Stimulated activated CD8-positive, alpha-beta memory T cell treated with anti-CD3 and anti-CD28 coated beads, Interleukin-12 subunit alpha, Interleukin-12 subunit beta, amount 100 ng/mL, for 24 hours (primary cell): ENCODE measurements around the gene MGP.
A peak's percentile ranks its signal among the peaks of the same experiment; 100 is the strongest.

ENCODE experiments used
- DNase-seq: peaks from one replicate; pipeline ENCODE4 v3.0.0-alpha.2; 2020; ENCODE audit errors: extremely low read depth

The MGP gene

DNA sequence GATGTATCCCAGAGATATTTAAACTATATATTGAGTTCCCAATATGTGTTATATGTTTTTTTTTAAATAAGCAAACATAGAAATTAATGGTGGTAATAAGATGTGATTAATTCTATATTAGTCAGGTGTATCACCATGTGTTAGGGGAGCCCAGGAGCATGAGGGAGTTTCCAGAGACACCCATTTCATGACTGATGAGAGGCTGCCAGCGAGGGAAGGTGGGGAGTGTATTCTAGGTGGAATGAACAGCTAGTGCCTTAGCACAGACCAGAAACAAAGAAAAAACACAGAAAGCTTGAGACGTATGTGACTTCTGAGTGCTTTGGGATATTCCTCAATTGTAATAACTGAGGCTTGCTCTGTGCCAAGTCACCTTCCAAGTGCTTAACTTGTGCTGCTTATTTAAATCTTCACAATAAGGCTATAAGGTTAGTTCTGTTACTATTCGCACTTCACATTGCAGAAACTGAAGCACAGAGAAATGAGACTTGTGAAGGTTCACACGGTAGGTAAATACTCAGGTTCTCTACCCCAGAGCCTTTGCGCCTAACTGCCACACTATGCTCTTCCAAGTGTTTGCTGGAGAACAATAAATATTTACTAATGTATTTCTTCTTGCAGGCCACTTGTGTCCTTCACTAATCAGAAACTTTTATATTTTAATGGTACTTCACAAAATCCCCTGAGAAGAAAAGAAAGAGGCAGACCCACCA, 17.9 kb upstream of the MGP start:
- DNase-seq = no peak

GRCh38 chr12:14902465-14902864, 16.8 kb upstream of the MGP start:
- no peak for DNase-seq

DNA sequence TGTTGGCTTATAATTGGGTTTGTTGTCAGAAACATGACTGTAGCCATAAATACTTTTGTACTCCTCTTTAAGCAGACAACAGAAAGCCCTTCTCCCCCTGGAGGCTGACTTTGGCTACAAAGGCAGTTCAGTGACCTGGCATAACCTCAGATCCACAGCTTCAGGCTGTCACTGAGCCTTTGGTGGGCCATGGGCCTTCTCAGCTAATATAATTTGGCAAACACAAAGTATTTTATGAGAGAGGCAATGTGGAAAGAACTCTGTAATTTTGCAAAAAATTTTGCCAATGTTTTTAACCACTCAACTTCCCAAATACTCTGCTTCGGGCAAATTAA, 15.5 kb upstream of the MGP start:
- no peak for DNase-seq

DNA sequence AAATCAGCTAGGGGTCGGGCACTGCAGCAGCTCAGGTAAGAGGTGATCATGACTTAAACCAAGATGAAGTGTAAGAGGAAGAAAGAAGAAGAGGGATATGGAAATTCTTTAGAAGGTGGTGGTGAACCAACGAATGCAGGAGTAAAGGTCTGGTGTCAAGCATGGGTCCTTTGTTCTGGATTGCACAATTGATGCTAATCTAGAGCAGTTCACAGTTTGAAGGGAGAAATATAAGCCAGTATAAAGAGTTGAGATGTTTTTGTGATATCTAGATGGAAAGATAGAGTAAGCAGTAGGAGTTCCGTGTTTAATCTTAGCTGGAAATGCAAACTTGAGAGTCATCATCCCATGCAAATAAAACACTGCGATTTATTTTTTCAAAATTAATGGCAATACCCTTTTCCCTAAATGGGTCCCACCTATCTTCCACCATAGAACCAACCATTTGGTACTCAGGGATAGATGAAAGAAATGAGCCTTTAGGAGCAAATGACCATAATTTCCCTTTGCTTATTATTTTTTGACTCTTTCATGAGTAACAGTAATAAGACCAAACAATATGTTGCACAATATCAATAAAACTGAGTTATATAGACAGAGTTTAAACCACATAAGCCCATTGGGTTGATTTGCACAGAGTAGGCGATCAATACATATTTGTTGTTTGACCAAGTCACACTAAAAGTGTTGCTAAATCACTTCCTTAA, 15.0 kb upstream of the MGP start:
- no peak for DNase-seq

- DNase-seq = no peak
These were observed 11.0 kb upstream of the MGP start for GRCh38 chr12:14896521-14897169.

DNA sequence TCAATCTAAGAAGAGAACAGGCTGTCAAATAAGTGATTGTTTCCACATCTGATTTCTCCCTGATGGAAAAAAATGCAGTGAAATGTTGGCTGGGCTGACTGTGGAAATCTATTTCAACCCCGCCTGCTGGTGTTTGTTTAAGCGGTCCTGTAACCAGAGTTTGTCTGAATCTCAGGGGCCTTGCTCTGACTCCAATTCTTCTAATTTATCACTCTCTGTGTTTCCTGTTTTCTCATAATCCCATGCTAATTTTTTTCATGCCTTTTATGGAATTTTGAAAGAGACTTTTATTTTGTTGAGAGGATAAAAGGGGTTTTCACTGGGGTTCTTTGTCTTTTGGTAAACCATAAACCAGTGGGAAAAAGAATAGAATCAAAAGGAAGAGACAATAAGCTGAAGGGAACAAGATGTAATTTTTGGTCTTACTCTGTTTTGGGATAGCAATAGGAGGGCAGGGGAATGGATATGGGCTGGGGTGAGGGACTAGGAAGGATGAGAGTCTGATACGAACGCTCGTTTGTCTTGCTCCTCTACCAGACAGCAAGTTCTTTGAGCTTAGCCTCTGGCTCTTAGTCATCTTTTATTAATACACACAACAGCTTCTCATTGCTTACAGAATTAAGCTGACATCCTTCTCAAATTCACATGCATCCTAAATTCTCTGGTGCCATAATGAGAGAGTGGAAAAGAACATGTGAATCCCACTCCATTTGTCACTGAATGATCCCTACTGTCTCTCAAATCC, 8.0 kb upstream of the MGP start:
- no peak for DNase-seq

DNA sequence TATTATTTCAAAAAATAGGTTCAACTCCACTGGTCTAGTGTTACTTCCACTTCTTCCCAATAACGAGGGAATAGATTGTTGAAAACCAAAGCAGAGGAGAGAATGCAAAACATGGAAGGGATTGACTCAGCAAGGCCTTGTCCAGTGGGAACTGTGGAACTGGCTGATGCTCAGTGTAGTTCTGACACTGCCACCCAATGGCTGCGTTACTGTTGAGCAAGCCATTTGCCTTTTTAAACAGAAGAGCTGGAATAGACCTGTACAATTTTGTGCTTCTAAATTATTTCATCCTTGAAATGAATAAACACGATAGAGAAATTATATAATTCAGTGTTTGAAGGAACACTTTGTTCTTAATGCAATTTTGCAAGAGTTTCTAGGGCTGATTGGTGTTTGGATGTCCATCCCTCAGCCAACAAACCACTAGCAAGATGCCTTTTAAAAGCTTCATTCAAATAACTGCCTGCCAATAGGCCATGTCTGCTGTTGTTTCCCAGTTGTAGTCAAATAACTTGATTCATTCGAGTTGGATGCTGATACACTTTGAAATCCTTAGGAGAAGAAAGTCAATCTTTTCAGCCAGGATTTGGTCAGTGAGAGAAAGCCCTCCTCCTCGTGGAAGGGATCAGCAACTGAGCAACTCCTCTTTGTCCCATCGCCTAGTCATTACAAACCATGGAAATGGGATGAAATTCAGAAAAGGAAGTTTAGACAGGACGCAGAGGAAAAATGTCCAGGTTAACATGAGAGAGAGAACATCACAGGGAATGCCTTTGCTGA, 7.3 kb upstream of the MGP start:
- no peak for DNase-seq

- DNase-seq = no peak
These were observed 5.0 kb upstream of the MGP start for GRCh38 chr12:14890701-14891100.

- DNase-seq = no peak
These were observed 617 bp upstream of the MGP start for GRCh38 chr12:14886271-14886670.

- DNase-seq = peak; percentile 36
These were observed 1.2 kb downstream of the MGP start for GRCh38 chr12:14884458-14884878.

DNA sequence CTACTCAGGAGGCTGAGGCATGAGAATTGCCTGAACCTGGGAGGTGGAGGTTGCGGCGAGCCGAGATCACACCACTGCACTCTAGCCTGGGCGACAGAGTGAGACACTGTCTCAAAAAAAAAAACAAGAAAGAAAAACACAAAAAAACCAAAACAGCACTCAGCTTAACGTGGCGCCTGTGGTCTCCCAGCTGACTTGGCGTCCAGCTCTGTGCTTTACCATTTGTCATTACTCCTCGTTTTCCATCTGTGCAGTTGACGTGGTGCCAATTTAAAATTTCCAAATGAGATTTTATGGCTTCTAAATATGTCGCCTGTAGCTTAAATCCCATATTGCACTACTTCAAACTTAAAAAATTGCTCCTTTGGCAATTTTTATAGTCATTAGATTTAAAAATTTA, 2.0 kb downstream of the MGP start:
- no peak for DNase-seq

DNA sequence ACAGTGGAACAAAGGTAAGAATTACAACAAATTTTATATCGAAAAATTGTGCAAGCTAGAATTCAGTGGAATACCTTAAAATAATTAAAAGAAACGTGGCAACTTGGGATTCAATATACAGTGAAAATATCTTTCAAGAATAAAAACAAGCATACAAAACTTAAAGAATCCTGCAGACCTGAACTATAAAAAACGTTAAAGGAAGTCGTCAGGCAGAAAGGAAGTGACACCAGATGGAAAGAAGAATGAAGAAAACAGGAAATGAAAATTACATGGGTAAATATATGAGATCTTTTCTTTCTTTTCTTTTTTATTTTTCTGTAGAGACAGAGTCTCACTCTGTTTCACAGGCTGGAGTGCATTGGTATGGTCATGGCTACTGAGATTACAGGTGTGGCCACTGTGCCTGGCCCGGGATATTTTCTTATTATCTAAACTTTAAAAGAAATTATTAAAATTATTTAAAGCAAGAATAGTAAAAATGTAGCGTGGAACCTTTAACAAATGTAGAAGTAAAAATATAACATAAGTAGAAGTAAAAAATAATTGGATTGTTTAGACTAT, 4.7 kb downstream of the MGP start:
- DNase-seq = no peak

- no peak for DNase-seq
These were observed 6.3 kb downstream of the MGP start for GRCh38 chr12:14879222-14879933.

GRCh38 chr12:14878488-14878887, 7.2 kb downstream of the MGP start:
- DNase-seq = no peak

- no peak for DNase-seq
These were observed 8.8 kb downstream of the MGP start for GRCh38 chr12:14876833-14877232.

- no peak for DNase-seq
These were observed 10.8 kb downstream of the MGP start for GRCh38 chr12:14874882-14875281.

GRCh38 chr12:14873440-14874185, 12.0 kb downstream of the MGP start:
- no peak for DNase-seq

DNA sequence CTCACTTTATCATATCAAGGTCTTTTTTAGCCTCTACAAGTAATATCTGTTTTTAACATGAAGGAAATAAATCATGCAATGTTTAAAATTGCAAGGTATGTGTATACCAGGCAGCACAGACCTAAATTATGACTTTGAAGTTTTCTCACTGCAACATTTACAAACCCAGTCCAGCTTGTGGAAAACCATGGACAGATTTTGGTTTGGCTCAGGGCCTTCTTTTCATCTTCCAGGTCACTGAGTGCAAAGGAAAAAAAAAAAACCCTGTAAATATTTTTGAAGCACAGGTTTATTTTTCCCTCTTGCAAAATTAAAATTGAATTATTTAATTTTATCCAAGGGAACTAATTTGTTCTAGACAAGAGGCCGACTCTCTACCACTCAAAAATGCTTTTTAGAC, 13.8 kb downstream of the MGP start:
- DNase-seq = no peak

GRCh38 chr12:14871247-14871646, 14.4 kb downstream of the MGP start:
- no peak for DNase-seq

GRCh38 chr12:14868916-14869506, 16.6 kb downstream of the MGP start:
- DNase-seq = no peak
